B cell (primary cell): ENCODE measurements around the gene THUMPD3. TPM values are rescaled to one million over a fixed set of nuclear protein-coding genes. Genes with fewer than 3 reads are reported as not detected.

ENCODE experiments used
- ATAC-seq: fragments of 200-7000 bp; cut with Tn5 transposase; one replicate; pipeline ENCODE4 v1.10.0; 2021; ENCODE audit warnings: low read depth, mild to moderate bottlenecking, moderate number of reproducible peaks, moderate library complexity
- CTCF ChIA-PET: fragments of 350-600 bp; sonication (Branson Sonifier 250); formaldehyde crosslinking; loops from one replicate; lab custom pipeline; 2021; ENCODE audit warnings: antibody characterized with exemption, inconsistent platforms; lab: Charles Lee
- POLR2A ChIA-PET: fragments of 350-600 bp; sonication (Branson Sonifier 250); formaldehyde crosslinking; loops from one replicate; lab custom pipeline; 2021; ENCODE audit warnings: antibody characterized with exemption; lab: Charles Lee
- DNase-seq: peaks from one replicate; pipeline ENCODE4 v3.0.0; 2013
- H2AFZ ChIP-seq: 2 replicates; pipeline ENCODE4 v1.6.1; 2012; ENCODE audit warnings: mild to moderate bottlenecking, low read depth, low read length; ENCODE audit not compliant: insufficient read depth, poor library complexity, severe bottlenecking
- H3K27ac ChIP-seq, 2 donors: 1 replicate in 1 of 2; 2 replicates in 1 of 2; pipeline ENCODE4 v1.5.1; 2012 to 2013; ENCODE audit warnings: low read length in 2 of 2, mild to moderate bottlenecking in 2 of 2, moderate library complexity in 1 of 2
- H3K27me3 ChIP-seq, 4 experiments: fragments of 200-600 bp in 1 of 4; sonication (generic) in 1 of 4; replicated peaks in 1 of 4; 1 replicate in 2 of 4; 2 replicates in 2 of 4; pipeline versions ENCODE4 v1.6.1 to v1.7.0; 2013 to 2016; ENCODE audit warnings: low read length in 3 of 4, mild to moderate bottlenecking in 2 of 4, mixed read lengths in 1 of 4, moderate library complexity in 1 of 4; ENCODE audit not compliant: insufficient read depth in 4 of 4, control insufficient read depth in 3 of 4; ENCODE audit errors: control extremely low read depth in 1 of 4
- H3K36me3 ChIP-seq, 2 experiments: replicated peaks in 1 of 2; 1 replicate in 1 of 2; 2 replicates in 1 of 2; pipeline versions ENCODE4 v1.6.1 to v1.7.1; 2013; ENCODE audit warnings: low read length in 1 of 2; ENCODE audit not compliant: insufficient read depth in 2 of 2, control insufficient read depth in 1 of 2; ENCODE audit errors: control extremely low read depth in 1 of 2, extremely low read depth in 1 of 2
- H3K4me1 ChIP-seq, 2 donors: fragments of 200-600 bp in 1 of 2; sonication (generic) in 1 of 2; 1 replicate in 1 of 2; 2 replicates in 1 of 2; pipeline versions ENCODE4 v1.5.1 to v1.6.1; 2013 to 2017; ENCODE audit warnings: low read length in 2 of 2; ENCODE audit not compliant: control insufficient read depth in 2 of 2, insufficient read depth in 2 of 2
- H3K4me2 ChIP-seq: replicated peaks from 2 replicates; pipeline ENCODE3; 2012; ENCODE audit warnings: mild to moderate bottlenecking, low read depth, low read length; ENCODE audit not compliant: poor library complexity, severe bottlenecking
- H3K4me3 ChIP-seq, 5 experiments: fragments of 200-600 bp in 1 of 5; sonication (generic) in 1 of 5; 1 replicate in 3 of 5; 2 replicates in 2 of 5; pipeline versions ENCODE4 v1.5.1 to v1.7.0; 2011 to 2016; ENCODE audit warnings: low read length in 4 of 5, mild to moderate bottlenecking in 4 of 5, low read depth in 2 of 5, control low read depth in 1 of 5, moderate library complexity in 1 of 5; ENCODE audit not compliant: insufficient read depth in 1 of 5; ENCODE audit errors: control extremely low read depth in 1 of 5, extremely low read depth in 1 of 5
- H3K79me2 ChIP-seq: fragments of 200-600 bp; sonication (generic); one replicate; pipeline ENCODE4 v1.6.0; 2016; ENCODE audit warnings: low read length; ENCODE audit not compliant: control insufficient read depth, insufficient read depth
- H3K9ac ChIP-seq: fragments of 200-600 bp; sonication (generic); 2 replicates; pipeline ENCODE4 v1.6.1; 2017; ENCODE audit warnings: mild to moderate bottlenecking, low read length, moderate library complexity
- H3K9me3 ChIP-seq, 3 donors: one replicate each; pipeline versions ENCODE4 v1.6.1 to v1.7.1; 2013; ENCODE audit warnings: low read length in 2 of 3; ENCODE audit not compliant: control insufficient read depth in 2 of 3, insufficient read depth in 1 of 3; ENCODE audit errors: control extremely low read depth in 1 of 3
- H4K20me1 ChIP-seq: 2 replicates; pipeline ENCODE4 v1.6.0; 2012; ENCODE audit warnings: mild to moderate bottlenecking, low read length; ENCODE audit not compliant: insufficient read depth, control insufficient read depth, poor library complexity, severe bottlenecking
- H3K27ac Mint-ChIP-seq: one replicate; pipeline ENCODE4 v1.8.0; 2021; ENCODE audit warnings: mixed read lengths
- H3K27me3 Mint-ChIP-seq: one replicate; pipeline ENCODE4 v1.8.0; 2021; ENCODE audit warnings: mixed read lengths
- H3K4me1 Mint-ChIP-seq: one replicate; pipeline ENCODE4 v1.8.0; 2021; ENCODE audit warnings: mixed read lengths
- H3K4me3 Mint-ChIP-seq: one replicate; pipeline ENCODE4 v1.8.0; 2021; ENCODE audit warnings: mixed read lengths
- H3K9me3 Mint-ChIP-seq: one replicate; pipeline ENCODE4 v1.8.0; 2022; ENCODE audit warnings: mixed read lengths; ENCODE audit not compliant: insufficient read depth
- CTCF ChIP-seq: fragments of 200-600 bp; IDR thresholded peaks from one replicate; pipeline ENCODE4 v1.8.0; 2022; ENCODE audit warnings: antibody characterized with exemption, mild to moderate bottlenecking
- EZH2 ChIP-seq: IDR thresholded peaks from 2 replicates; pipeline ENCODE4 v1.6.1; 2012; ENCODE audit warnings: borderline replicate concordance, low read depth, mild to moderate bottlenecking, moderate library complexity, low read length; ENCODE audit not compliant: insufficient read depth, poor library complexity, severe bottlenecking
- WGBS: methylation state at CpG from one replicate; pipeline ENCODE4 v1.1.5; 2013; ENCODE audit warnings: missing lambda C conversion rate; ENCODE audit not compliant: insufficient coverage; 5-methylcytosine and 5-hydroxymethylcytosine counted together
- intact Hi-C: fragments of 100-400 bp; cut with micrococcal nuclease; formaldehyde crosslinking; loops from one replicate; pipeline ENCODE4 v1.10.0; 2022
- polyA plus RNA-seq: library from polyadenylated mRNA; depleted of rRNA; stranded (reverse); fragments of >200 nt; gene quantifications from 2 replicates; pipeline ENCODE4 v1.2.3, GENCODE V29; 2012
- total RNA-seq, 2 donors: library from RNA; stranded (reverse); fragments of 120-200 nt in 1 of 2; gene quantifications; 1 replicate in 1 of 2; 2 replicates in 1 of 2; pipeline versions ENCODE4 v1.2.3 to v1.2.4, GENCODE V29; 2013 to 2022

Gene THUMPD3
- total and polyA plus RNA-seq, 2 donors (not counting 1 experiment from before 2014, with no cell fraction given), result 10.1 to 32.1 TPM

- no peak overlapping the region for H3K27ac Mint-ChIP-seq
- Histone ChIP-seq H3K9me3 (no peaks in the 10 kb centered on the region), H3K9ac (no peak overlapping the region), H3K36me3 (peaks cover 16 to 71% of the 10 kb centered on the region in 2 experiments), H3K4me2 (no peak overlapping the region), H3K4me1 (no peaks in the 10 kb centered on the region), H4K20me1 (no peaks in the 10 kb centered on the region), H3K27me3 (no peaks in the 10 kb centered on the region), H3K27ac (no peak overlapping the region), H2AFZ (no peak overlapping the region), H3K79me2 (peaks cover 33% of the 10 kb centered on the region), H3K4me3 (no peak overlapping the region)
- ChIA-PET POLR2A (no interaction called here), CTCF (no interaction called here)
- H3K4me3 Mint-ChIP-seq, result no peak overlapping the region
- DNase-seq (no peak), ATAC-seq (no peak)
- no peaks in the 10 kb centered on the region for H3K4me1 Mint-ChIP-seq
- intact Hi-C loops, result no loop called here
- H3K9me3 Mint-ChIP-seq, result no peaks in the 10 kb centered on the region
- no peaks in the 10 kb centered on the region for H3K27me3 Mint-ChIP-seq
- WGBS, result no CpG with 5 or more reads among the region's 4 CpGs
- TF ChIP-seq EZH2 (no peak), CTCF (no peak)
Measured at GRCh38 chr3:9379327-9379726, 16.5 kb downstream of the THUMPD3 start.

- WGBS, result 91% methylated on average over 2 of the region's 3 CpGs
- ChIA-PET POLR2A (no interaction called here), CTCF (no interaction called here)
- Histone ChIP-seq H3K4me2 (no peak overlapping the region), H3K4me1 (no peaks in the 10 kb centered on the region), H3K36me3 (peaks cover 18 to 70% of the 10 kb centered on the region in 2 experiments), H3K9ac (no peak overlapping the region), H4K20me1 (no peaks in the 10 kb centered on the region), H2AFZ (no peak overlapping the region), H3K27ac (no peak overlapping the region), H3K9me3 (no peaks in the 10 kb centered on the region), H3K79me2 (peaks cover 33% of the 10 kb centered on the region), H3K4me3 (no peak overlapping the region), H3K27me3 (no peaks in the 10 kb centered on the region)
- ATAC-seq, result no peak
- TF ChIP-seq CTCF (no peak), EZH2 (no peak)
- no peak overlapping the region for H3K4me3 Mint-ChIP-seq
- H3K4me1 Mint-ChIP-seq, result no peaks in the 10 kb centered on the region
- intact Hi-C loops, result no loop called here
- no peak overlapping the region for H3K27ac Mint-ChIP-seq
- no peak for DNase-seq
- H3K9me3 Mint-ChIP-seq, result no peaks in the 10 kb centered on the region
- no peaks in the 10 kb centered on the region for H3K27me3 Mint-ChIP-seq
Measured at GRCh38 chr3:9380014-9380413, 17.2 kb downstream of the THUMPD3 start.
